Panc1 (cell line): ENCODE data around the gene OR51Q1. TPM values are rescaled to one million over a fixed set of nuclear protein-coding genes. Genes with fewer than 3 reads are reported as not detected.

Source experiments
- ATAC-seq: fragments of 200-7000 bp; cut with Tn5 transposase; 2 replicates; pipeline ENCODE4 v1.9.1; 2020; ENCODE audit warnings: mild to moderate bottlenecking, moderate library complexity
- BruUV-seq: library from RNA; stranded (reverse); fragments of 400-500 nt; replicated peaks from 2 replicates; lab custom pipeline; 2021; lab: Mats Ljungman, UMichigan
- CTCF ChIA-PET: fragments of 300-600 bp; sonication (Branson Sonifier 250); formaldehyde crosslinking; loops from one replicate; lab custom pipeline; 2022; ENCODE audit warnings: antibody characterized with exemption; lab: Charles Lee
- POLR2A ChIA-PET: fragments of 300-600 bp; sonication (Branson Sonifier 250); formaldehyde crosslinking; loops from one replicate; lab custom pipeline; 2022; ENCODE audit warnings: antibody characterized with exemption; lab: Charles Lee
- DNase-seq: peaks from one replicate; pipeline ENCODE4 v3.0.0-alpha.2; 2010; ENCODE audit warnings: low read depth, low spot score
- H3K27ac ChIP-seq: 2 replicates; pipeline ENCODE4 v1.5.1; 2011; ENCODE audit warnings: mild to moderate bottlenecking, low read length, inconsistent platforms
- H3K27me3 ChIP-seq: fragments of 200-500 bp; sonication (Bioruptor generic); 2 replicates; pipeline ENCODE4 v1.6.0; 2014; ENCODE audit warnings: low read length, inconsistent platforms; ENCODE audit not compliant: control insufficient read depth, insufficient read depth
- H3K36me3 ChIP-seq: fragments of 200-500 bp; sonication (Bioruptor generic); 2 replicates; pipeline ENCODE4 v1.5.1; 2014; ENCODE audit warnings: inconsistent platforms, mild to moderate bottlenecking, low read length, moderate library complexity; ENCODE audit not compliant: control insufficient read depth, insufficient read depth
- H3K4me1 ChIP-seq: 2 replicates; pipeline ENCODE4 v1.5.1; 2011; ENCODE audit warnings: inconsistent platforms, mild to moderate bottlenecking, low read length, moderate library complexity; ENCODE audit not compliant: control insufficient read depth, insufficient read depth
- H3K4me3 ChIP-seq, 2 experiments: 2 replicates each; pipeline ENCODE4 v1.5.1; 2011 to 2012; ENCODE audit warnings: low read depth in 2 of 2, low read length in 2 of 2, mild to moderate bottlenecking in 2 of 2, inconsistent platforms in 1 of 2, moderate library complexity in 1 of 2
- H3K9me3 ChIP-seq: fragments of 200-500 bp; sonication (Bioruptor generic); 2 replicates; pipeline ENCODE4 v1.5.1; 2014; ENCODE audit warnings: low read depth, mild to moderate bottlenecking, inconsistent platforms, low read length, moderate library complexity; ENCODE audit not compliant: control insufficient read depth, insufficient read depth
- CTCF ChIP-seq: fragments of 450-650 bp; IDR thresholded peaks from 2 replicates; pipeline ENCODE4 v1.5.1; 2017; ENCODE audit warnings: mild to moderate bottlenecking
- POLR2AphosphoS5 ChIP-seq: IDR thresholded peaks from 2 replicates; pipeline ENCODE4 v1.6.1; 2012; ENCODE audit warnings: mild to moderate bottlenecking, low read depth, low read length, moderate library complexity
- SIN3A ChIP-seq: IDR thresholded peaks from 2 replicates; pipeline ENCODE4 v1.6.1; 2012; ENCODE audit warnings: low read depth, mild to moderate bottlenecking, low read length, moderate library complexity, borderline replicate concordance; ENCODE audit not compliant: insufficient read depth
- TCF7L2 ChIP-seq: IDR thresholded peaks from 2 replicates; pipeline ENCODE4 v1.6.1; 2011; ENCODE audit warnings: mild to moderate bottlenecking, low read depth, low read length, inconsistent platforms
- in situ Hi-C: cut with HindIII; loops from 2 replicates; pipeline ENCODE4 v1.10.0; 2016; ENCODE audit warnings: low sequenced_read_pairs, low pct_unique_long_range_greater_than_20kb
- intact Hi-C: fragments of 100-400 bp; cut with micrococcal nuclease; formaldehyde crosslinking; loops from one replicate; pipeline ENCODE4 v1.10.0; 2022; ENCODE audit not compliant: unreplicated experiment
- total RNA-seq: library from RNA; stranded (reverse); gene quantifications from one replicate; pipeline ENCODE4 v1.2.1, GENCODE V29; 2021; ENCODE audit not compliant: unreplicated experiment
- TF ChIP-seq, protein P1 (sequence below), 2 experiments: IDR thresholded peaks; 2 replicates each; pipeline ENCODE4 v1.6.1; 2011 to 2012; ENCODE audit warnings: low read depth in 2 of 2, control low read depth in 1 of 2, low read length in 1 of 2, mild to moderate bottlenecking in 1 of 2, moderate library complexity in 1 of 2; ENCODE audit not compliant: insufficient read depth in 1 of 2

OR51Q1 gene
- total RNA-seq, 1 experiment from 2014 or later, result not detected

GRCh38 chr11:5449023-5449422 is 27.1 kb downstream of the OR51Q1 start, which contains the start of gene OR51I2:
TSS of gene OR51I2 (plus strand) at chr11:5449323. CDS start at chr11:5453489, 4,166 bp downstream.
- no TSS peak for BruUV-seq
- no peaks in the 10 kb centered on the region; the same call in none of the 2 replicates for H3K27me3 ChIP-seq
- no peaks in the 10 kb centered on the region for H3K36me3 ChIP-seq
- in situ Hi-C loops, result no loop called here
- ChIA-PET CTCF (no interaction called here), POLR2A (no interaction called here)
- no peaks in the 10 kb centered on the region for H3K9me3 ChIP-seq
- no peaks in the 10 kb centered on the region for H3K4me1 ChIP-seq
- ATAC-seq (no peak), DNase-seq (no peak)
- intact Hi-C loops, result no loop called here
- TF ChIP-seq CTCF, result no peak
- TF ChIP-seq TCF7L2, result no peak
- no peak for TF ChIP-seq SIN3A
- TF ChIP-seq, protein P1, sequence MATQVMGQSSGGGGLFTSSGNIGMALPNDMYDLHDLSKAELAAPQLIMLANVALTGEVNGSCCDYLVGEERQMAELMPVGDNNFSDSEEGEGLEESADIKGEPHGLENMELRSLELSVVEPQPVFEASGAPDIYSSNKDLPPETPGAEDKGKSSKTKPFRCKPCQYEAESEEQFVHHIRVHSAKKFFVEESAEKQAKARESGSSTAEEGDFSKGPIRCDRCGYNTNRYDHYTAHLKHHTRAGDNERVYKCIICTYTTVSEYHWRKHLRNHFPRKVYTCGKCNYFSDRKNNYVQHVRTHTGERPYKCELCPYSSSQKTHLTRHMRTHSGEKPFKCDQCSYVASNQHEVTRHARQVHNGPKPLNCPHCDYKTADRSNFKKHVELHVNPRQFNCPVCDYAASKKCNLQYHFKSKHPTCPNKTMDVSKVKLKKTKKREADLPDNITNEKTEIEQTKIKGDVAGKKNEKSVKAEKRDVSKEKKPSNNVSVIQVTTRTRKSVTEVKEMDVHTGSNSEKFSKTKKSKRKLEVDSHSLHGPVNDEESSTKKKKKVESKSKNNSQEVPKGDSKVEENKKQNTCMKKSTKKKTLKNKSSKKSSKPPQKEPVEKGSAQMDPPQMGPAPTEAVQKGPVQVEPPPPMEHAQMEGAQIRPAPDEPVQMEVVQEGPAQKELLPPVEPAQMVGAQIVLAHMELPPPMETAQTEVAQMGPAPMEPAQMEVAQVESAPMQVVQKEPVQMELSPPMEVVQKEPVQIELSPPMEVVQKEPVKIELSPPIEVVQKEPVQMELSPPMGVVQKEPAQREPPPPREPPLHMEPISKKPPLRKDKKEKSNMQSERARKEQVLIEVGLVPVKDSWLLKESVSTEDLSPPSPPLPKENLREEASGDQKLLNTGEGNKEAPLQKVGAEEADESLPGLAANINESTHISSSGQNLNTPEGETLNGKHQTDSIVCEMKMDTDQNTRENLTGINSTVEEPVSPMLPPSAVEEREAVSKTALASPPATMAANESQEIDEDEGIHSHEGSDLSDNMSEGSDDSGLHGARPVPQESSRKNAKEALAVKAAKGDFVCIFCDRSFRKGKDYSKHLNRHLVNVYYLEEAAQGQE (IDR thresholded peaks at IDR 0.05; ENCODE audit: insufficient read depth in 1 of 2, low read depth in 2 of 2, low read length in 1 of 2), result no peak
- no peak for TF ChIP-seq POLR2AphosphoS5
- no peak within 1 kb of the TSS for H3K4me3 ChIP-seq
- no peak within 1 kb of the TSS for H3K27ac ChIP-seq

DNA sequence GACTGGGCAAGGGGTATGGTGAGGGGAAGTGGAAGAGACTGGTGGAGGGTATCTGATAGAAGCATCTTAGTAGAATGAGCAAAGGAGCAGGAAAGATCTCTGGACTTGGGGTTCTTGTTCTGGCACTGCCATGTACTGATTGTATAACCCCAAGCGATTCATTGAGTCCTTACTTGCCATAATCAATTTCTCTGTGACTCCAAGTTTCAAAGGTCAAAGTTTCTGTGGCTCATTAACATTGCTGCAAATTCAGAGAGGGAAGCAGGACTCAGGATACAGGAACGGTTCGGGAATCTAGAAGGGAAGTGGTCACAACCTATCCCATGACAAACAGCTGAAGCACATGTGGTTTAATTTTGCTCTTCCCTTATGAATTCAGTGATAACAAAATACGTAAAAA is 27.5 kb downstream of the OR51Q1 start:
- ATAC-seq, result no peak
- CTCF ChIA-PET, result no interaction called here
- H3K9me3 ChIP-seq, result no peaks in the 10 kb centered on the region

More for the DNA sequence above, 27.5 kb downstream of the OR51Q1 start:
- TF ChIP-seq CTCF (no peak), TCF7L2 (no peak), SIN3A (no peak), POLR2AphosphoS5 (no peak)
- TF ChIP-seq, protein P1 (IDR thresholded peaks at IDR 0.05; ENCODE audit: insufficient read depth in 1 of 2, low read depth in 2 of 2, low read length in 1 of 2), result no peak
- DNase-seq, result no peak
- Histone ChIP-seq H3K36me3 (no peaks in the 10 kb centered on the region), H3K4me3 (no peak overlapping the region), H3K27ac (no peak overlapping the region), H3K4me1 (no peaks in the 10 kb centered on the region), H3K27me3 (no peaks in the 10 kb centered on the region; the same call in none of the 2 replicates)
- POLR2A ChIA-PET, result no interaction called here
- no TSS peak for BruUV-seq
- intact Hi-C loops (no loop called here), in situ Hi-C loops (no loop called here)
